ENCODE results near the gene DEPDC5.
"Not testable (repeated sequence)": the region's sequence is repeated elsewhere in the genome, so short reads cannot be mapped to it uniquely, and the experiment has no call there.

The DEPDC5 gene

GRCh38 chr22:31753634-31754501 lies at the start of gene DEPDC5:
Gene DEPDC5 (plus strand): TSS chr22:31754019. CDS start chr22:31754922, 903 bp downstream.
- DNase-seq = peak; percentile 98

- DNase-seq = no peak
These were observed 46.3 kb upstream of the DEPDC5 start for GRCh38 chr22:31707519-31707918.

- DNase-seq = not testable (repeated sequence)
These were observed 42.6 kb upstream of the DEPDC5 start for GRCh38 chr22:31711226-31711625.

- DNase-seq = no peak
These were observed 38.6 kb upstream of the DEPDC5 start for GRCh38 chr22:31715147-31715778.

- no peak for DNase-seq
These were observed 33.9 kb upstream of the DEPDC5 start for GRCh38 chr22:31719850-31720471.

GRCh38 chr22:31723723-31724122 lies 30.1 kb upstream of the DEPDC5 start:
- DNase-seq = no peak

- DNase-seq = no peak
These were observed 27.1 kb upstream of the DEPDC5 start for GRCh38 chr22:31726692-31727091.

- DNase-seq = no peak
These were observed 25.0 kb upstream of the DEPDC5 start for GRCh38 chr22:31728857-31729256.

GRCh38 chr22:31730344-31730711 lies 23.5 kb upstream of the DEPDC5 start:
- no peak for DNase-seq

GRCh38 chr22:31732089-31732829 lies 21.6 kb upstream of the DEPDC5 start:
- DNase-seq = no peak

- DNase-seq = no peak
These were observed 20.2 kb upstream of the DEPDC5 start for GRCh38 chr22:31733580-31734079.

GRCh38 chr22:31734512-31734911 lies 19.3 kb upstream of the DEPDC5 start:
- no peak for DNase-seq

- no peak for DNase-seq
These were observed 17.4 kb upstream of the DEPDC5 start for GRCh38 chr22:31736458-31736857.

- no peak for DNase-seq
These were observed 15.9 kb upstream of the DEPDC5 start for GRCh38 chr22:31737932-31738331.

GRCh38 chr22:31738566-31738965 lies 15.3 kb upstream of the DEPDC5 start:
- no peak for DNase-seq

GRCh38 chr22:31739795-31740201 lies 14.0 kb upstream of the DEPDC5 start:
- DNase-seq = no peak

- not testable (repeated sequence) for DNase-seq
These were observed 13.5 kb upstream of the DEPDC5 start for GRCh38 chr22:31740314-31740713.

GRCh38 chr22:31742115-31742514 lies 11.7 kb upstream of the DEPDC5 start:
- no peak for DNase-seq

GRCh38 chr22:31742682-31743081 lies 11.1 kb upstream of the DEPDC5 start:
- DNase-seq = no peak

GRCh38 chr22:31743871-31744270 lies 9.9 kb upstream of the DEPDC5 start:
- no peak for DNase-seq

GRCh38 chr22:31747441-31747840 lies 6.4 kb upstream of the DEPDC5 start:
- DNase-seq = no peak

- DNase-seq = no peak
These were observed 5.3 kb upstream of the DEPDC5 start for GRCh38 chr22:31748490-31748889.
